K562 (cell line): ENCODE measurements around the gene ZNF577. TPM values are rescaled to one million over a fixed set of nuclear protein-coding genes. Genes with fewer than 3 reads are reported as not detected.

Experiments
- BHLHE40 ChIP-seq: IDR thresholded peaks from 2 replicates; pipeline ENCODE4 v1.6.1; 2011; ENCODE audit warnings: low read length, improper control_type of control experiment
- EHMT2 ChIP-seq: fragments of 450-650 bp; IDR thresholded peaks from 2 replicates; pipeline ENCODE4 v1.6.1; 2018; ENCODE audit warnings: antibody characterized with exemption
- ETV1 ChIP-seq: fragments of 450-650 bp; conservative IDR thresholded peaks from 2 replicates; pipeline ENCODE4 v1.6.1; 2016; ENCODE audit warnings: missing genetic modification characterization, control low read depth, low read depth, missing compliant biosample characterization
- HMGXB4 ChIP-seq: sonication (generic); formaldehyde crosslinking; IDR thresholded peaks from 2 replicates; pipeline ENCODE4 v1.8.1; 2023; ENCODE audit warnings: mild to moderate bottlenecking, missing genetic modification reagents
- ID3 ChIP-seq, 2 experiments: fragments of 250-450 bp in 1 of 2; fragments of 450-650 bp in 1 of 2; sonication (Bioruptor Pico) in 1 of 2; IDR thresholded peaks; 2 replicates each; pipeline versions ENCODE4 v1.6.1 to v1.8.0; 2016 to 2021; ENCODE audit warnings: mild to moderate bottlenecking in 2 of 2, moderate library complexity in 2 of 2, missing compliant biosample characterization in 1 of 2, missing genetic modification characterization in 1 of 2
- IFI16 ChIP-seq: fragments of 250-450 bp; sonication (Bioruptor Pico); IDR thresholded peaks from 2 replicates; pipeline ENCODE4 v2.1.2; 2022; ENCODE audit warnings: mild to moderate bottlenecking, inconsistent platforms
- KHSRP ChIP-seq: fragments of 450-650 bp; IDR thresholded peaks from 2 replicates; pipeline ENCODE4 v1.6.1; 2017
- LCOR ChIP-seq: sonication (generic); formaldehyde crosslinking; IDR thresholded peaks from 2 replicates; pipeline ENCODE4 v1.8.0; 2022; ENCODE audit warnings: mild to moderate bottlenecking, missing genetic modification reagents
- MEF2D ChIP-seq: conservative IDR thresholded peaks from 2 replicates; pipeline ENCODE4 v1.6.1; 2016; ENCODE audit warnings: low read depth, missing genetic modification characterization, missing compliant biosample characterization
- NUFIP1 ChIP-seq: fragments of 450-650 bp; IDR thresholded peaks from 2 replicates; pipeline ENCODE4 v1.6.1; 2018; ENCODE audit not compliant: partially characterized antibody
- PTBP1 ChIP-seq: fragments of 200-400 bp; formaldehyde crosslinking; IDR thresholded peaks from 2 replicates; pipeline ENCODE4 v1.6.1; 2017; ENCODE audit warnings: low read depth, low read length
- TBL1XR1 ChIP-seq, 2 experiments: IDR thresholded peaks; 2 replicates each; pipeline ENCODE4 v1.6.1; 2012; ENCODE audit warnings: improper control_type of control experiment in 2 of 2, low read length in 2 of 2, mild to moderate bottlenecking in 1 of 2
- TEAD2 ChIP-seq: fragments of 450-650 bp; IDR thresholded peaks from 2 replicates; pipeline ENCODE4 v1.6.1; 2016; ENCODE audit warnings: missing genetic modification characterization, control low read depth, missing compliant biosample characterization
- TSHZ1 ChIP-seq: fragments of 250-450 bp; sonication (Bioruptor Pico); IDR thresholded peaks from 2 replicates; pipeline ENCODE4 v1.4.0; 2020; ENCODE audit warnings: mild to moderate bottlenecking, moderate library complexity
- ZKSCAN8 ChIP-seq: fragments of 200-800 bp; sonication (Bioruptor generic); IDR thresholded peaks from 2 replicates; pipeline ENCODE4 v1.6.1; 2016; ENCODE audit warnings: missing genetic modification characterization, missing compliant biosample characterization
- ZNF518B ChIP-seq: fragments of 250-450 bp; sonication (Bioruptor Pico); IDR thresholded peaks from 2 replicates; pipeline ENCODE4 v1.5.0; 2021; ENCODE audit warnings: mild to moderate bottlenecking, moderate library complexity
- polyA plus RNA-seq, 8 experiments: library from polyadenylated mRNA; depleted of rRNA in 4 of 8; stranded (reverse) in 5 of 8; unstranded in 3 of 8; fragments of >200 nt; fragmentation: Nextera tagmentation in 2 of 8; fragmentation: Illumina TruSeq in 1 of 8; extraction: Ambion mirVana in 2 of 8; extraction: Trizol in 1 of 8; gene quantifications; 2 replicates each; pipeline versions ENCODE4 v1.2.1 to v1.2.3, GENCODE V29; 2011 to 2014; ENCODE audit warnings: inconsistent platforms in 1 of 8, missing spikeins in 1 of 8
- total RNA-seq, 7 experiments: library from RNA; depleted of rRNA in 6 of 7; stranded (reverse); fragments of >200 nt in 6 of 7; fragmentation: Illumina TruSeq in 2 of 7; extraction: Trizol in 2 of 7; gene quantifications; 2 replicates each; pipeline versions ENCODE4 v1.2.1 to v1.2.3, GENCODE V29; 2011 to 2021; ENCODE audit warnings: low replicate concordance in 1 of 7
- TF ChIP-seq, protein P1 (sequence below): fragments of 450-650 bp; IDR thresholded peaks from 2 replicates; pipeline ENCODE4 v1.6.1; 2016; ENCODE audit warnings: low read depth, mild to moderate bottlenecking, moderate library complexity

Gene ZNF577
- total and polyA plus RNA-seq, 9 of the 15 experiments (the other 6 are each of a cell fraction or from before 2014, with no cell fraction given), result 1.3 to 12.7 (median 7.0) TPM

GRCh38 chr19:51904331-51905165, 16.8 kb upstream of the ZNF577 start, which contains the start of gene ZNF649 (continued):
- TF ChIP-seq ZNF518B (no peak), ETV1 (tag) (0 out of 2 replicates have a peak, but pooled peaks have one; percentile 11), MEF2D (tag) (no peak; the same call in 1 of the 2 replicates), PTBP1 (no peak), TSHZ1 (CRISPR knock-in tag) (no peak), EHMT2 (peak; percentile 48; the same call in 1 of the 2 replicates), ZKSCAN8 (CRISPR knock-in tag) (peak; percentile 72; the same call in 1 of the 2 replicates), IFI16 (CRISPR knock-in tag) (no peak), NUFIP1 (no peak), LCOR (peak; percentile 69; the same call in 1 of the 2 replicates), TEAD2 (no peak), BHLHE40 (no peak), KHSRP (no peak), HMGXB4 (no peak), TBL1XR1 (IDR thresholded peaks at IDR 0.05; ENCODE audit: low read length in 2 of 2) (no peak), ID3 (CRISPR knock-in tag; IDR thresholded peaks at IDR 0.05) (no peak), ID3 (tag; IDR thresholded peaks at IDR 0.05) (peak; percentile 79; the same call in 1 of the 2 replicates)
- TF ChIP-seq, protein P1, sequence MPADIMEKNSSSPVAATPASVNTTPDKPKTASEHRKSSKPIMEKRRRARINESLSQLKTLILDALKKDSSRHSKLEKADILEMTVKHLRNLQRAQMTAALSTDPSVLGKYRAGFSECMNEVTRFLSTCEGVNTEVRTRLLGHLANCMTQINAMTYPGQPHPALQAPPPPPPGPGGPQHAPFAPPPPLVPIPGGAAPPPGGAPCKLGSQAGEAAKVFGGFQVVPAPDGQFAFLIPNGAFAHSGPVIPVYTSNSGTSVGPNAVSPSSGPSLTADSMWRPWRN, result no peak
